NCI-H1048 (cell line): ENCODE data around the gene MCM3.
A peak's percentile ranks its signal among the peaks of the same experiment; 100 is the strongest.

ENCODE experiments used
- DNase-seq: peaks from one replicate; lab custom pipeline; 2025; lab: John Stamatoyannopoulos, UW

The MCM3 gene

GRCh38 chr6:52249078-52249477 lies 35.5 kb downstream of the MCM3 start:
- no peak for DNase-seq

DNA sequence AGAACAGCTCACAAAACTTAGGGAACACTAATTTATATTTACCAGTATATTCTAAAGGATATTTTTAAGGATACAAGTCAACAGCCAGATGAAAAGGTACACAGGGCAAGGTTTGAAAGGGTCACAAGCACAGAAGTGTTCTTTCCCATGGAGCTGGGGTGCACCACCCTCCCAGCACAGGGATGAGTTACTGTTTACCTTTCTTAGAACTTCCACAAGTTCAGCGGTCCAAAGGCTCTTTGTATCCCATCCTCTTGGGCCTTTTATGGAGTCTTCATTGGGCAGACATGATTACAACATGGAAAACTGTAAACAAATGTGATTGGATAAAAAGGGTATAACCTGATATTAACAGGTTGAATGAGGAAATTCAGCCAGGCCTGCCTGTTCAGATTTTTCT lies 39.1 kb downstream of the MCM3 start:
- DNase-seq, result no peak

DNA sequence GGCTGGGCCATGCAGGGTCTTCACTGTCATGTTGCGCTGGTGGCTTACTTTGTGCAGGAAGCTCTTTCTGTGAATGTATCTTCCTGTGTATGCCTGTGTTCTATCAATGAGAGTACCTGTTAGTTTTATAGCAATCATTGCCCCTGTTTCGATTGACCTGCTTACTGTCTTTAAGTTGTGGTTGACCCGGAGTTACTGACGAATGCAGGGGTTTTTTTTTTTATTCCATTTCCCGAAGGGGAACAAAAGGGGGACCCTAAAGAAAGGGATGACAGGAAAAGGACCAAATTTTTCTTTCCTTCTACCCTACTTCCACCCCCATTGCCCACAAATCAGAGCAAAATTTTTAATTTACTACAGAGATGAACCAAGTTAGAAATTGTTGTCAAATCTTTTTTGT lies 40.1 kb downstream of the MCM3 start, which contains the start of gene IL17F:
IL17F (minus strand) TSS at position 101 of the 400 bp plus-strand sequence; CDS start at position 30, 71 bp downstream.
- no peak for DNase-seq

GRCh38 chr6:52243282-52243893 lies 41.2 kb downstream of the MCM3 start:
- DNase-seq, result no peak

DNA sequence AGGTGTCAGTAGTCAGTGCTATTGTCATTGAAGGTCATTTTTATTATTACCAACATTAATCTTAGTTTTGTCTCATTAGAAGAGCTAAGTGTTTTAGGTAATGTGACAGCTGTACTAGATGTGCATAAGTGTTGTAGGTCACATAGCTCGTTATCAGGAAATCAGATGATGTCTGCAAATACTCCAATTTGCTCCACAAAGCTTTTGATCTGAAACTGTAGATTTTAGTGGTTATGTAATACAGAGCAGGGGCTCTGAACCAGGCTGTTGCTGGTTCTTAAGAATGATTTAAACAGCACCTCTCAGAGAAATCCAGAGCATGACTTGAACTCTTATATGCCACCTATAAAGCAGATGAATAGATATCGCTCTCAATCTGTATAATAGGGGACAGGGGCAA lies 42.7 kb downstream of the MCM3 start:
- DNase-seq, result no peak

- DNase-seq, result peak; percentile 10
These were observed 50.3 kb downstream of the MCM3 start for GRCh38 chr6:52233975-52234823.

GRCh38 chr6:52233005-52233404 lies 51.5 kb downstream of the MCM3 start:
- no peak for DNase-seq

DNA sequence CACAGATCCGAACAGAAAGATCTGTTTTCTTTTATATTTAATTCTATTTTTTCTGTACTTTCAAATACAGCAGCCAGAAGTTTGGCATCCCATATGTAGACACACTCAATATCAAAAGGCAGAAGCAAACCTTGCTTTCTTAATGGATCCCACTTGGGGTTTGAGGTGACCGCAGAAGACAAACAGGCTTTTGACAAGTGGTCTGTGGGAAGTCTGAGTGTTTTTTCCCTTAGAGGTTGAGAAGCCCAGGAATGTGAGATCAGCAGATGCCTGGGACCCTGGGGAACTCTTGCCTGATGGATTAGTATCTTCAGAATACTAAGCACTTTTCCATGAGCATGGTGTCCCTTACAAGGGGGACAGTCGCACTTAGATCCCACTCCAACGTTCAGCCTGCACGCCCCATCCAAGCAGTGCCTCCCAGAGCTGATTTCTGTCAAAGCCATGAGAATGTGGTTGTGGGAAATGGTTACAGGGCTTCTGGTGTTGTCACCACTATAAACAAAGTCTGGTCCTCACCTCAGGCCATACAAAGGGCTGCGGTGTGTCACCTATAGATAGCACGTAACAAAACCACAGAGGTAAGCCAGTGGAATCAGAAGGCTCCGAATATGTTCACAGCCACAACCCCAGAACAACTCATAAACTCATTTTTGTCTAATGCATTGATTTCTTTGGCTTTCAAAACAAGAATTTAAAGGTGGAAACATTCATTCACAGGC lies 53.0 kb downstream of the MCM3 start:
- no peak for DNase-seq

GRCh38 chr6:52230685-52231084 lies 53.9 kb downstream of the MCM3 start:
- DNase-seq, result no peak

DNA sequence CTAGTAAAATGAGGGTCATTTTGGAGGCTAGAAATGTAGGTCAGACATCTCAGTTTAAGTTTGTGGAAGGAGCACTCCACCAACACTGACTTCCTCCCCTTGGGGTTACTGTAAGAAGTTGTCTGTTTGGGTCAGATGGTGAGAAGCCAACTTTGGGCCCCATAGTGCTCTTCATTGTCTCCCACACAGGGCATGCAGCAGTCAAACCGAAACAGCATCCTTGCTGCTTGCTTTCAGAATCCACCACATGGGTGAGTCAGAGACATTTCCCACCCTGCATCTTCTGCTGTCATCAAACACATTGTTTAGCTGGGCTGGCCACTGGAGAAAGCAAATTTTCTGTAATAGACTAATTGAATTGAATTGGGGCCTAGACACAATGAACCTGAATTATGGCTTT lies 57.0 kb downstream of the MCM3 start:
- DNase-seq, result no peak

- no peak for DNase-seq
These were observed 63.2 kb downstream of the MCM3 start for GRCh38 chr6:52221302-52221701.

GRCh38 chr6:52217761-52218160 lies 66.8 kb downstream of the MCM3 start:
- DNase-seq, result no peak

DNA sequence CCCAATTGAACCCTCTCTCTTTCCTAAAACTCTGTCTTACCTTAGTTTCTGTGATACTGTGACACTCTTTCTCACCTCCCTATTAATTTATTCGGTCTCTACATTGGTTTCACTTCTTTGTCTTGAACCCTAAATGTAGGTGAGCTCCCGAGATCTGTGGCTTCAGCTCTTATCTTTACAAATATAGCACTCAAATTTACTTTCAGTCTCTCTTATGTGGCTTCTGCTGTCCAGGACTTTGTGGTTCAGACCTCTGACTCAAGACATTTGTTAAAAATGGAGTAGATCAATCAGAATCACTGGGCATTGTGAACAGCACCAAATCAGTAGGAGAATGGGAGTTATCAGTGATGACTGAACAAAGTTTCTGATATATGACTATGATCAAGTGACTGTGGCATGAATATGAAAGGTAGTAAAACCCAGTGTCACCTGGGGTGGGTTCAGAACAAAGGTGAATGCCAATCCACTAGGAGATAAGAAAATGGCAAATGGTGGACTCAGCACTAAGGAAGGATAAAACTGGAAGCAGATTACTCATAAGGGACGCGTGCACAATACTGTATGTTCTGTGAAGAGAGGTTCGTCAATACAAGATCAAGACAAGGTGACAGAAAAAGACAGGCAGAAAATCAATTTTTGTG lies 67.5 kb downstream of the MCM3 start:
- DNase-seq, result no peak

DNA sequence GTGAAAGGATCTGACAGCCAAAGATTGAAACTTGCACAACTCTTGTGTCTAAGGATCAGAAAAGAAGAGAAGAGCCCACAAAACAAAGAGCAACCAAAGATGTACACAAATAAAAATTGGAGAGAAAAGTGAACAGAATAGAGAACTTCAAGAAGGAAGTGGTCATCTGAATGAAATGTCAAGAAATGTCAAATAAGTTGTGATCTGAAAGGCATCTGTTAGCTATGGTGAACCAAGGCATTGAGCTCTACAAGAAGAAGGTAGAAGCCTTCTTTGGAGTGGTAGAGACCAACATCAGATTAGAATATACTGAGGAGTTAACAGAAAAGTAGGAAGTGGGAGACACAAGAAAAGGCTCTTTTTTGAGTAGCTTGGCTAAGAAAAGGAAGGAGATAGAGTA lies 68.8 kb downstream of the MCM3 start:
- no peak for DNase-seq
